Lung microvascular endothelial cell (primary cell): ENCODE data around the gene MAD1L1. TPM values are rescaled to one million over a fixed set of nuclear protein-coding genes. Genes with fewer than 3 reads are reported as not detected.

Experiments used
- DNase-seq, 2 donors: peaks; one replicate each; pipeline versions ENCODE4 v3.0.0 to v3.0.0-alpha.2; 2010; ENCODE audit warnings: low read depth in 2 of 2
- total RNA-seq: library from RNA; depleted of rRNA; stranded (reverse); fragments of >200 nt; gene quantifications from 2 replicates; pipeline ENCODE4 v1.2.1, GENCODE V29; 2014

MAD1L1 gene
- total RNA-seq, 1 donor from 2014 or later = 46.0 TPM

DNA sequence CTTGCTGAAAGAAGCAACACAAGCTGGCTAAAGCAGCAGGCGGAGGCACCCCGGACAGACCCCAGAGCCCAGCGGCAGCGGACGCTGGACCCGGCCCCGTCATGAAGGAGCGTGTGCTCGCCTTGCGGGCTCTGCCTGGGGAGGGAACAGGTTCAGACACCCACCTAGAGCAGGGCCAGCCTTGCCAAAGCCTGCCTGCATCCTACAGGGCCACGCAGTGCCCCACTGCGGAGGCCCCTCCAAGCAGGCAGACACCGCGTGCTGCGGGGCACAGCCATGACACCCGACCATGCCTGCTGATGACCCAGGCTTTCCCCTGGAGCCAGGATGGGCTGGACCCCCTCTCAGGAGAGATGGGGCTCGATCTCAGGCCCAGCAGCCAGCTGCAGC is 91.7 kb downstream of the MAD1L1 start:
- DNase-seq = no peak

DNA sequence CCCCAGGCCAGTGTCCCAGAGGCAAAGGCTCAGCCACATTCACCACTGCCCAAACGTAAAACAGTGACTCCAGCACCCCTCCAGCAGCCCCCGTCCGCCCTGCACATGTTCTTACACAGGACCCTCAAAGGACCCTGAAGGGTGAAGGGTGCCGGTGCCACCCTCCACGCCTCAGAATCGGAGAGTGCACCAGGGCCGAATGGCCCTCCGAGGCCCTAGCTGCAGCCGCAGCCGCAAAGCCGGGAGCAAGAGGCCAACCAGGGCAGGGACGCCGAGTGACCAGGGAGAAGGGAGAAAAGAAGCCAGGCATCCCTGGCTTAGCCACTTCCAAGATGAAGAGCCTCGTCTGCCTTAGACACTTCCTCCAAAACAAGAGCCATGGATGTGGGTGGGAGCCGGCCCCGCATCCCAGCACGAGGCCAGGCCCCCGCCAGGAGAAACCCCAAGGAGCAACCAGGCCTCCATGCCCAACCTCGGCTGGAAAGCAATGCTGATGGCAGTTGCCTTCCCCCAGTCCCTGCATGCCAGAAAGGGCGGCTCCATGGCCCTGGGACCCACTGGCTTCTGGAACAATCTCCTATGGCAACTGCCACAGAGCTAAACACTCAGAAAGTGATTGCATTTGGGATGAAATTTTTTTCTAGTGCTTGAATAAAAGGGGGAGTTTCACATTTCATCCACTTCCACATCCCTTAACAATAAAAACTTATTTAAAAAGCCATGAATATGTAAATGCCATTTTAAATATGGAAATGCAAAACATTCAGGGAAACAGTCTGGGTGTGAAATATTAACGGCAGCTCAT is 92.3 kb downstream of the MAD1L1 start:
- DNase-seq = no peak

DNA sequence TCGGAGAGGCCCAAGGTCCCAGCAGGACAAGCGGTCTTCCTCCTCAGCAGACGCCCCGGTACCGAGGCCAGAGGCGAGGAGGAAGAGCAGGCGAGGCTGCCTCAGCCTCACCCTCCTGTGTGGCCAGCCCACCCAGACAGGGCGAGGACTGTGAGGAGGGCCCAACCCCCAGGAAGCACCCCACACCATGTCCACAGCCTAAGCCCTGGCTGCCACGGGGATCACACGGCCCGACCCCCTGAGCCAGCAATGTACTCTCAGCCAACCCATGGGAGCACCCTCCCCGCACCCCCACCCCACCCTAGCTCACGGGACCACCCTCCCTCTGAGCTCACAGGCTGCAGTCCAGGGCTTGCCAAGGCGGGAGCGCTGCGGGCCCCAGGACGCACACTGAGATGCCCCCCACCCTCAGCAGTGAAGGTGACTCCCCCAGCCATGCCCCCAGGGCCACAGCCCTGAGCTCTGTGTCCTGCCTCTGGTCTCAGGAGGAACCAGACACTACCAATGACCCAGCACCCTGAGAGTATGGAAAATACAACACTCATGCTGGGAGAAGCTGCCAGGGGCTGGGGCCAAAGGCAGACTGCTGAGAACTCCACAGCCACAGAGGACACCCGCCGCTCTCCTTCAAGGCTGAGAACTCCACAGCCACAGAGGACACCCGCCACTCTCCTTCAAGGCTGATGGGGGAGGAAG is 93.6 kb downstream of the MAD1L1 start:
- no peak for DNase-seq

DNA sequence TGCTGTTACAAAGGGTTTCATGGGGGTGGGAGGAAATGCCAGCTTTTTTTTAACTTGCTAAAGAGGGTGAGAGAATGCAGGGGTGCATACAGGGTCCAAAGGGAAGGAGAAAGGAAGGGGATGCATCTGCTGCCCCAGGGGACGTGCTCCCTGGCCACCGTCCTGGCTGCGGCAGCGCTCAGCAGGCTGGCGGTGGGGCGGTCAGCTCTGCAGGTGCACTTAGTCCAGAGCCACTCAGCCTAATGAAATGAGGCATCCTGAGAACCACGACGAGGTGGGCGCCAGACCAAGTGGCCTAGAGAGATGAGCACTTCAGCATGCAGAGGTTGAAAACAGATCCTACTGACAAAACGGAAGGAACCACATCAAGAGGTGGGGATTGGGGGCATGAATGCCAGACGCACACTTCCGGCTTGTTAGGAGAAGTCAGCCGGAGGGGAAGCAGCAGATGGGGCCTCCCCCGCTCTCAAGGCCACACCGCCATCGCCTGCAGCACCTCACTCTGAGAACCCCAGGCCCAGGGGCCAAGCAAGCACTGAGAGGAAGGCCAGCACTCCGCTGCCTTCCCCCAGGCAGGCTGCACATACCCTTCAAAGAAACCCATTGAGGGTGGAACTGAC is 94.5 kb downstream of the MAD1L1 start:
- DNase-seq = peak; percentile 39 to 78

DNA sequence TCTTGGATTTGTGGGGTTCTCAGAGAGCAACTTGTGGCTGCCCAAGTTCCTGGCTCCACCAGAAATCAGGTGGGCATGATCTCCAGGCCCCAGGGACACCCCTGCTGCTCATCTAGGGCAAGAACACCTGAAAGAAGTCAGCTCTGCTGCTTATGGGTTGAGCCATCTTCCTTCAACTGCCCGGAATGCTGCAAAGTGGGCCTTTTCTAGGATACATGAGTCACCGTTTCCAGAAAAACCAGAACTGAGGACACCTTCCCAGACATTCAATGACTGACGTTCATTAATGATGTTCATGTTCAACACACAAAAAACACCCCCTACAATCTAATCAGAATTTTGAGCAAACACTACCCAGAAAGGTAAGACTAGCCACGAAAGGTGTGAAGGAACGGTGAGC is 98.0 kb downstream of the MAD1L1 start:
- DNase-seq = no peak

DNA sequence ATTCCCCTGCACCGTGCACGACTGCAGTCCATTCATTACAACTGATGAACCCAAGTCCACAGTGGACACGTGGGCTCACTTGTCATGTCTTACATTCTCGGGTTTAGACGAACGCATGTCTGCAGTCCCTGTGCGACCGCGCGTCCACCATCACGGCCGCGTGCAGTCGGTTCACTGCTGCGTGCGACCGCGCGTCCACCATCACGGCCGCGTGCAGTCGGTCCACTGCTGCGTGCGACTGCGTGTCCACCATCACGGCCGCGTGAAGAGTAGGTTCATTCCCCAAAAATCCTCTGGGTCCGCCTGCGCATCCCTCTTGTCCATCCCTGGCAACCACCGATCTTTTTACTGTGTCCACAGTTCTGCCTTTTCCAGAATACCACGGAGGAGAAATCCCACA is 100.5 kb downstream of the MAD1L1 start:
- DNase-seq = no peak

DNA sequence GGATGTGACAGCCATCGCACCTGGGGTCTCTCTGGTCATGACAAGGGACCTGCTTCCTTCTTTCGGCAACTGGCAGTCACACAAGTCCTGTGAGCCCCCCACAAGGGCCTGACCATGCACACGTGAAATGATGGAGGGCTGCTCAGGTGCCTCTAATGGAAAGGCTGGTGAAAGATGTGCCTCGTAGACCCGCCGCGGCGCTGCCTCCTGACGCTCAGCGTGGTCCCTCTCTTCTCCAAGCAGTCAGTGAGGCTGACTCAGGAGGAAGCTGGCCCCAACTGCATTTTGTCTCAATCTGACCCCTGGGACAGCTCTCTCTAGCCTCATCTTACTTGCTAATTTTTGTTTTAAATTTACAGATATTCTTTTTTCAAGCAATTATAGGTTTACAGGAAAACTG is 100.9 kb downstream of the MAD1L1 start:
- DNase-seq = no peak

DNA sequence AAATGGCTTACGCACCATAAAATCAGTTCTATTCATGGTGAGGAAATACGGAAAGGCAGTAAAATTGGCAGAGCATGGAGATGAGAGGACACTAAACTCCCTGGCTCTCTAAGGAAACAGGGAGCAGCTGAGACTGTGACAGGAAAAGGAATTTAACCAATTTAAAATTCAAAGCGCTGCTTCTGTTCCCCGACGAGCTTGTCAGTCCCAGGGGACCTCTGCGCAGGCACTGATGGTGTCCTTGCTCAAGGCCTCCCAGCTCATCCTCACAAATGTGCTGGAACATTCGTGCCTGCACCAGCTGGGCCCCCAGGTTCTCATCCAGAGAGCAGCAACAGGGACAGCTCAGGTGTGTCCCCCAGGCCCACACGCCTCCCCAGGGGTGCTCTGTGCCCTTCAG is 101.4 kb downstream of the MAD1L1 start:
- DNase-seq = no peak

DNA sequence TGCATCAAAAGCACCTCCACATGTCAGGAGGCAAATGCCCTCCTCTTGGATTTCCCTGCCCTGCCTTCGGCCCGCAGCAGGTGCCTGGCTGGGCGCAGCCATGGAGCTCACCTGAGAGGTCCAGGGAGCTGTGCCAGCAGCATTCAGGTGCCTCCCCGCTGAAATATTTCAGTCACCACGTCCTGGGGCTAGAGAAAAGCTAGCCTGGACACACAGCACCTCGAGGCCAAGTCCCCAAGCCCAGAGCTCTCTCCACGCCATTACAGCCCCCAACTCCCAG is 102.7 kb downstream of the MAD1L1 start:
- no peak for DNase-seq

DNA sequence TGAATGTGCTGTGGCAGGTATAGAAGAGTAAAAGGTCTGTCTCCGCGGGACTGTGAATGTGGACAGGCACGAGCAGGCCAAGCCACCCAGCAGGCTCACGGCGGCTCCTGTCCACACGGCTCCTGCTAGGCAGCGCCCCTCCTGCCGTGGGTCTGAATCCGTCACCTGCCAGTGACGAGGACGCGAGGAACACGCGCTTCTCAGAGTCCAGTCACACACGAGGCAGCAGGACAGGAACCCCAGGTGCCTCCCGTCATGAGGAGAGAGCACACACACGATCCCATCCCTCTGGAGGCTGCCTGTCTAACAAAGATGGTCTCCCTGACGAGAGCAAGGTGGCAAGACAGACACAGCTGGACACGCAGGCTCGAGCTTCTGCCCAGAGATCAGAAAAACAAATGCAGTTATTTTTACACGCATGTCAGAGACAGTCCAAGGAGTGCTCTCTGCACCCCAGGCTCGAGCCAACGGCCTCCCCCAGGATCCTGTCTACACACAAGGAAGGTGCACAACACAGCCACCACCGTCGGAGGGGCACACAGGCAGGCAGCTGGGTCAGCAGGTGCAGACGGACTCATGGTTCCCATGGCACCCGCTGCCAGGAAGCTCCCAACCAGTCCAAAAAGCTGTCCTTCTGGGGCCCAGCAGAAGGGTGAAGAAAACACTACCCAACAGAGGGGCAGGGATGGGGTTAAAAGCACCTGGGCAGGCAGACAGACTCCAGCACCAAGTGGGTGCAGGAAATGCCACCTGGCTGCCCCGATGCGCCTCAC is 103.2 kb downstream of the MAD1L1 start:
- DNase-seq = no peak

DNA sequence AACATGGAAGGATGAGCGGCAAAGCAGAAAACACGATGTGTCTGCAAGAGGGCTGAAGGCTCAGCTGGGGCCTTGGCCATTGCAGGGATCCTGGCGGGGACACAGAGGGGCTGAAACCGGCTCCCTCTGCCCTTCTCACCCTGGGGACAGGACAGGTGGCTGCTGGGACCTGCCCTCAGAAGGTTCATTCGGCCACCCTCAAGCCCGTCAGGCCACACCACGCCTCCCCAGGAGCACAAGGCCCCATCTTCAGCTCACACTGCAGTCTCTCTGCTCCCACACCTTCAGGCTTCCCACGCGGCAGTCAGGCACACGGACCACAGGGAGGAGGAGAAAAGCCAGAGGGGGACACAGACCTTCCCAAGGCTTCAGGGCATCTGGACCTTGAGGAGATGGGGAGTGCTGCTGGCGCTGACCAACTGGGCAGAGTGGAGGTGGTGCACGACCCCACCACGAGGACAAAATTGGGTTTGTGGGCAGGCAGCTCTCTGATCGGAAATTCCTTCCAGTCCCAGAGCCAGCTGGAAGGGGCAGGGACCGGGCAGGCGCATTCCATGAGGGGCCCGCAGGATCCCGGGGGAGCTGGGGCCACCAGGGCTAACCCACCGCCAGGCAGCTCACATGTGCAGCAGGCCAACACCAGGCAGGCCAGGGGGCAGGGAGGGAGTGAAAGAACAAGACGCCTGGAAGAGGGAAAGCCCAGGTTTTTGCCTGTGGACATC is 104.0 kb downstream of the MAD1L1 start:
- DNase-seq = no peak

DNA sequence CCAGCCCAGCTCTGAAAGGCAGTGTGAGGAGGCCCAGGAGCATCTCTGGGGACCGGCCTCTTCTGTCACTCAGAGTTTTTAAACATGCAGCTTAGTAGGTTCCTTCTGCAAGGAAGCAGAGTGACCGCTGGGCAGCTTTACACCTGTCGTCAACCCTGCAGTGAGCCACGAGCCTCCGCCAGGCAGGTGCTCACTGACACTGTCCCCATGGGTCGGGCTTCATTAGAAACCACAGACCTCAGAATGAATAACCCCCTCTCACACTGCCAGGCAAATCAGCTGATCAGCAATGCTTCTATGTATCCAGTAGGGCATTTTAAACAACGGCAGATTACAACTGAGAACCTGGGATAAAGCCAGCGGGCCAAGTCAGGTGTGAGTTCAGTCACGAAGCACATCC is 106.1 kb downstream of the MAD1L1 start:
- no peak for DNase-seq

DNA sequence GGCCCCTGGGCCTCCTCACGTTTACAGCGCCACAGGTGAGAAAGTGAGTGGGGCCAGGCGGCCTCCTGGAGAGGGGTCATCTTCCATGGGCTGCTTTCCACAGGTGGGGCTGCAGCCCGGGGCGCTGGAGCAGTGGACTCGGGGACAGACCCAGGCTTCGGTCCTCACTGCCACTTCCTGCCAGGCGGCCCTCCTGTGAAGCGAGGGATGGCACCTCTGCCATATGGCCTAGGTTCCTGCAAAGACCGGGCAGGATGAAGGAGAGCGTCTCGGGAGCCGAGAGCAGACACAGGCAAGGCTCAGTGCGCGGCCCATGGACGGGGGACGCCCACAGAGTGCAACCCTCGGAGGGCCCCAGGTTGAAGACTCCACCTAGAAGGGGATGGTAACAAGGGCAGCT is 106.8 kb downstream of the MAD1L1 start:
- DNase-seq = no peak

DNA sequence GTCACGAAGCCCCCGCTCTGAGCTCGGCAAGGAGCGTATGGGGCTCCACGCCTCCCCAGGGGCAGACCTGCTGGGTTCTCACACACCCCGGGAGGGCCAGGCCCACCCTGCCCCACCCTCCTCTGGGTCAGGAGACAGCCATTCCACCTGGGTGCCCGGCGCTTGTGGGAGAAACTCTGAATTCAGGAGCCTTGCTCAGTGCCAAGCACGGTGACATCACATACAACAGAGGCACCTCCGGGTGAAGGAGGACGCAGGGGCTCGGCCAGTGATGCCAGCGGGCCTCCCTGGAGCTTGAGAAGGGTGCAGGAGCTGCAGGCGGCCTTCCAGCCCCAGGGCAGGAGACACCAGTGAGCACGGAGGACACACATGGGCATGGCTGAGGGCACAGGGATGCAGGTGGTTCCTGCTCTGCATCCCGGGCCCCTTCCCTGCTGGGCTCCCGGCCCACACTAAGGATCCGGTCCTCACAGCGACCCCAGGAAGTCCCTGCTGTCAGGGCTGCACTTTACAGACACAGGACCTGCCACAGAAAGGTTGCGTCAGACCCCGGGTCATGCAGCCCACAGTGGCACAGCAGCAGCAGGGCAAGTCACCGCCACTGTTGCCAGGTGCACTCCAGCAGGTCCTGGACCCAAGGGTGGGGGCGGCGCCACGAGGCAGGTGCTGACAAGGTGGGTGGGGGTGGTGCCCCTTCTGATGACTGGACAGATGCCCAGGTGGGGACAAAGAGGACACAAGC is 108.0 kb downstream of the MAD1L1 start:
- no peak for DNase-seq

DNA sequence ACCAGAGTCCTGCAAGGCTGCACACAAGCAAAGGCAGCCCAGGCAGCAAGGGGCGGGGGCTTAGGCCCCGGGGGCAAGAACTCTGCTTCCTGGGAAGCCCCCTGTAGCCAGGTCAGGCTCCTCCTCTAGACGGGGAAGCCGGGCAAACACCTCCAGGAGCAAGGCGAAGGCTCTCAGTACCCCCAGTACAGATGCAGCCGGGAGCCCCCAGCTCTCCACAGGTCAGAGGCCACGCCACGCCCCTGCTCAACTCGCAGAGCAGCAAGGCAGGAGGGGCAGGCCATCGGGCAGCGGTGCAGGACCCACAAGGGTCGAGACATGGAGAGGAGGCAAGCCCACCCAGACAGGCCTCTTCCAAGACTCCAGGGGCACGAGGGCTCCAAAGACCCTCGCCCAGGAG is 108.8 kb downstream of the MAD1L1 start:
- no peak for DNase-seq

DNA sequence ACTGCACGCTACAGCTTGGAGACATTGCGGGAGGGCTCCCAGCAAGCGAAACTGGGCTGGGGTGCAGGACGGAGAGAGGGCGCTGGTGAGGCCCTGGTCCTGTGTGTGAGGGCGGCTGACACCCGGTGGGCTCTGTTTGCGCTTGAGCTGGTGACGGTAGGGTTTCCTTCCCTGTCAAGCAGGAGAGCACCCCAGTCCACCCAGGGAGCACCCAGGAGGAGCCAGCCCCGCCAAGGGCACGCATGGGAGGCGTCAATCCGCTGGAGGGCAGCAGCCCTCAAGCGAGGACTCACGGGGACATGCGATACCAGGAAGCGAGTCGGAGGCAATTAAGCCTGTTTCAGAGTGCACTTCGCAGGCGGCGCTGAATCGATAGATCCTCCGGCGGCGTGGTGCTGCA is 109.4 kb downstream of the MAD1L1 start:
- DNase-seq = no peak

DNA sequence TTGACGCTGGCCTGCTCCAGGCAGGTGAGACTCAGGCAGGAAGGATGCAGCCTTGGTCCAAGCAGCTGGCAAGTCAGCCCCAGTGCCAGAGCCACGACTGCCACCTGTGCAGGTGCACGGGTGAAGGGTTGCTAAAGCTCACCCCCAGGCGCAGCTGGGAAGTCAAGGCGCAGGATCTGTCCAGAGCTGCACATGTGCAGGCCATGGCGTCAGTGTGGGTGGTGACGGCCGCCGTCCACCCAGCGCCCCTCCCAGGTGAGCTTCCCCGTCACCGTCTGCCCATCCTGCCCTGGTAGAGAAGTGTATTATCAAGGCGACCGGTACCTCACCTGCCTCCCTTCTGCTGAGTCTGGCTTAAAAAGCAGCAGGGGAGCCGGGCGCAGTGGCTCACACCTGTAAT is 110.1 kb downstream of the MAD1L1 start:
- no peak for DNase-seq

DNA sequence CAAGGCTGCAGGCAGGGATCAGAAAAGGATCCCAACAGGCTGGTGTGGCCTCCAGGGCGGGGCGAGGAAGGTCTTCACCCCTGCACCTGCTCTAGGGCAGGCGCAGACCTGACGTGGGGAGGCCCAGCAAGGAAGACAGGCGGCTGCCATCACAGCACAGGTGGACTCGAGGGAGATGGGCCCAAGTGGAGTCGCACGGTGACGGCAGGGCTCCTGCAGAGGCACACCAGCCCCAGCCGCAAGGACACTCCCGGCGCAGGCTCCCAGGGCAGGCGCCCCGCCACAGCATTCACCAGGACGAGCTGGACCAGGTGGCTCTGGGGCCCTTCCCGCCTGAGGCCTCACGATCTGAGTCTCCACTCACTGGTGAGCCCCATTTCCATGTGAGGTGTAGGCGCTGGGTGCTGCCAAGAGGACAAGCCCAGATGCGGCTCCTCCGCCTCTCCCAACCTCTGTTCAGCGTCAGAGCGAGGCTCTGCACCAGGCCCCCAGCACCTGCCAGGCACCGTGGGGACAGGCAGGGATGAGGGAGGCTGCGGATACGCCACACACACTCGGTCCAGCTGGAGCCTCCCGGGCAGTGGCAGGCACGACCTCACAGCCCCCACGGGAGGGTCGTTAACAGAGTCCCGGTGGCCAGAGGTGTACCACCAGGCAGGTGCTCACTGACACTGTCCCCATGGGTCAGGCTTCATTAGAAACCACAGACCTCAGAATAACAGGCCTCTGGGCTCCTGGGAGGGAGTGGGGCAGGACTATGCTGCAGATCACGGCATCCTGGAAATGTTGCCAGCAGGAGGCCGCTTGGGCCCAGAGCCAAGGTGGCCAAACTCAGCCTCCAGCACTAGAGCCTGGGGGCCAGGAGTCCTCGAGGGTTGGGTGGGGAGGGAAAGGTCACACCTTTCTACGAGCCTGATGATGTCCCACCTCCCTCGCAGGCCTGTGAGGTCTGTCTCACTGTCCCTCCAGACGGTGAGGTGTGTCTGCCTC is 111.6 kb downstream of the MAD1L1 start:
- peak in 1 of 2 donors; percentile 49 for DNase-seq

DNA sequence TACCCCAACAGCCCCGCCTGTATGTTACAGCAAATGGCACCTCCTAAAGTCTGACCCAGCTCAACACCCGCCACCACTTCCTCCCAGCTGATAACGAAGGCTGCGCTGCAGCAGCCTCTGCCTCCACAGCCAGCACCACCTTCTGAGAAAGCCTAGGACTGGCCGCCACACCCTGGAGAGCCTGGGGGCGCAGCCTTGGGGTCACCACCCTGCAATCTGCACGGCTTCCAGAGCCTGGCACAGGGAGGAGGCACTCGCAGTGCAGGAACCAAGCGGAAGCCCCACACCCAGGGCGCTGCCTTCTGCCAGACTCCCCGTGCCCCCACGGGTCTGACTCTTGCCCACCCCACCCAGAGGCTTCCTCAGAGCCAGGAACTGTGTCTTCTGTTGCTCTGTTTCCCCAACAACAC is 112.5 kb downstream of the MAD1L1 start:
- DNase-seq = no peak
